Hepatocyte (in vitro differentiated cells): ENCODE data around the gene ETV5. TPM values are rescaled to one million over a fixed set of nuclear protein-coding genes. Genes with fewer than 3 reads are reported as not detected.
A peak's percentile ranks its signal among the peaks of the same experiment; 100 is the strongest.

Experiments
- DNase-seq: peaks from one replicate; pipeline ENCODE4 v3.0.0-alpha.2; 2016; ENCODE audit warnings: low spot score
- H2AFZ ChIP-seq: fragments of 200-600 bp; sonication (generic); 2 replicates; pipeline ENCODE4 v1.6.0; 2016; ENCODE audit warnings: antibody characterized with exemption, mild to moderate bottlenecking
- H3K27ac ChIP-seq: fragments of 200-600 bp; sonication (generic); 2 replicates; pipeline ENCODE4 v1.5.1; 2016; ENCODE audit warnings: mild to moderate bottlenecking
- H3K27me3 ChIP-seq: fragments of 200-600 bp; sonication (generic); 2 replicates; pipeline ENCODE4 v1.6.1; 2016
- H3K36me3 ChIP-seq: fragments of 200-600 bp; sonication (generic); replicated peaks from 2 replicates; pipeline ENCODE4 v1.5.1; 2016; ENCODE audit warnings: low read depth; ENCODE audit not compliant: insufficient read depth
- H3K4me1 ChIP-seq: fragments of 200-600 bp; sonication (generic); 2 replicates; pipeline ENCODE4 v1.5.1; 2016; ENCODE audit warnings: mild to moderate bottlenecking, moderate library complexity; ENCODE audit not compliant: insufficient read depth
- H3K4me2 ChIP-seq: fragments of 200-600 bp; sonication (generic); 2 replicates; pipeline ENCODE4 v1.6.0; 2016
- H3K4me3 ChIP-seq: fragments of 200-600 bp; sonication (generic); 2 replicates; pipeline ENCODE4 v1.5.1; 2016; ENCODE audit warnings: mild to moderate bottlenecking
- H3K79me2 ChIP-seq: fragments of 200-600 bp; sonication (generic); 2 replicates; pipeline ENCODE4 v1.6.0; 2017; ENCODE audit warnings: mild to moderate bottlenecking
- H3K9me2 ChIP-seq: fragments of 200-600 bp; sonication (generic); replicated peaks from 2 replicates; pipeline ENCODE4 v1.6.0; 2017; ENCODE audit warnings: mild to moderate bottlenecking; ENCODE audit not compliant: insufficient read depth
- H3K9me3 ChIP-seq: fragments of 200-600 bp; sonication (generic); 2 replicates; pipeline ENCODE4 v1.5.1; 2016; ENCODE audit warnings: low read depth, mild to moderate bottlenecking
- H4K20me1 ChIP-seq: fragments of 200-600 bp; sonication (generic); 2 replicates; pipeline ENCODE4 v1.6.0; 2016; ENCODE audit warnings: mild to moderate bottlenecking; ENCODE audit not compliant: insufficient read depth, poor library complexity, severe bottlenecking
- CTCF ChIP-seq: fragments of 200-600 bp; sonication (generic); IDR thresholded peaks from 2 replicates; pipeline ENCODE4 v1.5.1; 2016; ENCODE audit warnings: antibody characterized with exemption, mild to moderate bottlenecking; ENCODE audit not compliant: poor library complexity
- EZH2 ChIP-seq: fragments of 200-600 bp; sonication (generic); IDR thresholded peaks from 2 replicates; pipeline ENCODE4 v1.6.1; 2016; ENCODE audit warnings: antibody characterized with exemption, mild to moderate bottlenecking, borderline replicate concordance
- EZH2phosphoT487 ChIP-seq: fragments of 200-600 bp; sonication (generic); IDR thresholded peaks from one replicate; pipeline ENCODE4 v1.6.1; 2018; ENCODE audit warnings: antibody characterized with exemption, mild to moderate bottlenecking, low read depth, moderate library complexity; ENCODE audit not compliant: unreplicated experiment, severe bottlenecking
- WGBS: methylation state at CpG from one replicate; pipeline ENCODE4 v1.1.6; 2016; ENCODE audit warnings: low lambda C conversion rate; ENCODE audit errors: missing lambda C conversion rate; 5-methylcytosine and 5-hydroxymethylcytosine counted together
- polyA plus RNA-seq: library from polyadenylated mRNA; unstranded; fragments of >200 nt; fragmentation: Nextera tagmentation; extraction: Ambion mirVana; gene quantifications from 2 replicates; pipeline ENCODE4 v1.2.1, GENCODE V29; 2016
- total RNA-seq: library from RNA; depleted of rRNA; stranded (reverse); fragments of >200 nt; gene quantifications from 2 replicates; pipeline ENCODE4 v1.2.3, GENCODE V29; 2014

Gene ETV5
- total and polyA plus RNA-seq, 2 experiments from 2014 or later = 12.2 to 15.0 TPM

- Histone ChIP-seq H3K79me2 (no peaks in the 10 kb centered on the region), H3K27me3 (peaks cover 20% of the 10 kb centered on the region), H3K9me2 (no peaks in the 10 kb centered on the region), H2AFZ (no peak overlapping the region), H3K9me3 (no peaks in the 10 kb centered on the region), H3K36me3 (no peaks in the 10 kb centered on the region), H3K4me3 (no peak overlapping the region), H3K27ac (no peak overlapping the region), H3K4me1 (peaks cover 10% of the 10 kb centered on the region), H4K20me1 (no peaks in the 10 kb centered on the region), H3K4me2 (no peak overlapping the region)
- DNase-seq = no peak
- 63% methylated on average over 12 of the region's 12 CpGs for WGBS
- TF ChIP-seq EZH2 (no peak), CTCF (no peak), EZH2phosphoT487 (no peak)
Measured at GRCh38 chr3:186110975-186111974, 2.4 kb upstream of the ETV5 start.

GRCh38 chr3:186109897-186110803 lies 1.3 kb upstream of the ETV5 start:
- peak overlapping the region; percentile 59 for H3K27ac ChIP-seq
- H3K4me1 ChIP-seq = peaks cover 10% of the 10 kb centered on the region
- peak; percentile 42 for DNase-seq
- H2AFZ ChIP-seq = peak overlapping the region; percentile 58
- peak overlapping the region; percentile 87 for H3K4me2 ChIP-seq
- H4K20me1 ChIP-seq = no peaks in the 10 kb centered on the region
- H3K27me3 ChIP-seq = peaks cover 23% of the 10 kb centered on the region
- 8% methylated on average over 33 of the region's 35 CpGs for WGBS
- no peaks in the 10 kb centered on the region for H3K36me3 ChIP-seq
- H3K4me3 ChIP-seq = peak overlapping the region; percentile 25
- no peaks in the 10 kb centered on the region for H3K9me3 ChIP-seq
- H3K9me2 ChIP-seq = no peaks in the 10 kb centered on the region
- no peaks in the 10 kb centered on the region for H3K79me2 ChIP-seq
- no peak for TF ChIP-seq EZH2

GRCh38 chr3:186108106-186108940 lies 566 bp downstream of the ETV5 start:
- no peak for TF ChIP-seq CTCF
- no peak for TF ChIP-seq EZH2
- TF ChIP-seq EZH2phosphoT487 = no peak
- Histone ChIP-seq H3K27ac (peak overlapping the region; percentile 69), H3K9me2 (no peaks in the 10 kb centered on the region), H3K79me2 (no peaks in the 10 kb centered on the region), H4K20me1 (no peaks in the 10 kb centered on the region), H3K27me3 (peaks cover 19% of the 10 kb centered on the region), H3K4me1 (peaks cover 14% of the 10 kb centered on the region), H3K36me3 (no peaks in the 10 kb centered on the region), H3K4me3 (peak overlapping the region; percentile 84), H2AFZ (peak overlapping the region; percentile 79), H3K4me2 (peak overlapping the region; percentile 94), H3K9me3 (no peaks in the 10 kb centered on the region)
- peak; percentile 78 for DNase-seq
- 2% methylated on average over 52 of the region's 69 CpGs for WGBS
